ENCODE measurements around the gene CNPY1. TPM values are rescaled to one million over a fixed set of nuclear protein-coding genes. Genes with fewer than 3 reads are reported as not detected.
A peak's percentile ranks its signal among the peaks of the same experiment; 100 is the strongest.

Gene CNPY1
- total and polyA plus RNA-seq, 2 of the 8 experiments (the other 6 are each of a cell fraction or from before 2014, with no cell fraction given), result not detected

DNA sequence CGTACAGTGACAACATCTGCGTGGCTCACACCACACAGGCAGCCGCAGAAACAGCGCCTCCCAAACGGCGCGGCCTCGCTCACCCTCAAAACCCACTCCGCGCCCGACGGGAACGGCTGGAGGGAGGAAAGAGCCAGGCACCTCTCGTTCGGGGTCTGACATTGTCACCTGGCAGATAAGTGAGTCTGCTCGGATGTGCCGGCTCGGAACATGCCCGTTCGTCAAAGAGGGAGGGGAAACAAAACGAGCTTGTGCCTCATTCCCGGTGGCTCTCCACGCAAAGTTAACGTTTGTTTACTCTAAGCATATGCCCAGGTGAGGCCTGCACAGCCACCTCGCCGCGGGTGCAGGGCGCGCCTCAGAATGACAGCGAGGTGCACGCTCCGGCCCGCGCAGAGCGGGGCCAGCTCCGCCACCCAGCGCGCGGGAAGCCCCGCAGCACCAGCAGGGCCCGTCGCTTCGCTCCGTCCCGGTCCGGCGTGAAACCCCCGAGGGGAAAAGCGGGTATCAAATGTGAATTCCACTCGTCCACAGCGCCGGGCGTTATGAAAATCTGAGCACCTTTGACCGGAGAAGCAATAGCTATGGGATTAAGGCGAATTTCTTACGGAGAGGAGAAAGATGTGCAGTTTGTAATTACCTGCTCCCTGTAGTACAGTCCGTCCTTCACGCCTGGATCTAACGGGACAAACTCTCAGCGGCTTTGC is 13.1 kb downstream of the CNPY1 start (continued):
- TF ChIP-seq, protein P1, sequence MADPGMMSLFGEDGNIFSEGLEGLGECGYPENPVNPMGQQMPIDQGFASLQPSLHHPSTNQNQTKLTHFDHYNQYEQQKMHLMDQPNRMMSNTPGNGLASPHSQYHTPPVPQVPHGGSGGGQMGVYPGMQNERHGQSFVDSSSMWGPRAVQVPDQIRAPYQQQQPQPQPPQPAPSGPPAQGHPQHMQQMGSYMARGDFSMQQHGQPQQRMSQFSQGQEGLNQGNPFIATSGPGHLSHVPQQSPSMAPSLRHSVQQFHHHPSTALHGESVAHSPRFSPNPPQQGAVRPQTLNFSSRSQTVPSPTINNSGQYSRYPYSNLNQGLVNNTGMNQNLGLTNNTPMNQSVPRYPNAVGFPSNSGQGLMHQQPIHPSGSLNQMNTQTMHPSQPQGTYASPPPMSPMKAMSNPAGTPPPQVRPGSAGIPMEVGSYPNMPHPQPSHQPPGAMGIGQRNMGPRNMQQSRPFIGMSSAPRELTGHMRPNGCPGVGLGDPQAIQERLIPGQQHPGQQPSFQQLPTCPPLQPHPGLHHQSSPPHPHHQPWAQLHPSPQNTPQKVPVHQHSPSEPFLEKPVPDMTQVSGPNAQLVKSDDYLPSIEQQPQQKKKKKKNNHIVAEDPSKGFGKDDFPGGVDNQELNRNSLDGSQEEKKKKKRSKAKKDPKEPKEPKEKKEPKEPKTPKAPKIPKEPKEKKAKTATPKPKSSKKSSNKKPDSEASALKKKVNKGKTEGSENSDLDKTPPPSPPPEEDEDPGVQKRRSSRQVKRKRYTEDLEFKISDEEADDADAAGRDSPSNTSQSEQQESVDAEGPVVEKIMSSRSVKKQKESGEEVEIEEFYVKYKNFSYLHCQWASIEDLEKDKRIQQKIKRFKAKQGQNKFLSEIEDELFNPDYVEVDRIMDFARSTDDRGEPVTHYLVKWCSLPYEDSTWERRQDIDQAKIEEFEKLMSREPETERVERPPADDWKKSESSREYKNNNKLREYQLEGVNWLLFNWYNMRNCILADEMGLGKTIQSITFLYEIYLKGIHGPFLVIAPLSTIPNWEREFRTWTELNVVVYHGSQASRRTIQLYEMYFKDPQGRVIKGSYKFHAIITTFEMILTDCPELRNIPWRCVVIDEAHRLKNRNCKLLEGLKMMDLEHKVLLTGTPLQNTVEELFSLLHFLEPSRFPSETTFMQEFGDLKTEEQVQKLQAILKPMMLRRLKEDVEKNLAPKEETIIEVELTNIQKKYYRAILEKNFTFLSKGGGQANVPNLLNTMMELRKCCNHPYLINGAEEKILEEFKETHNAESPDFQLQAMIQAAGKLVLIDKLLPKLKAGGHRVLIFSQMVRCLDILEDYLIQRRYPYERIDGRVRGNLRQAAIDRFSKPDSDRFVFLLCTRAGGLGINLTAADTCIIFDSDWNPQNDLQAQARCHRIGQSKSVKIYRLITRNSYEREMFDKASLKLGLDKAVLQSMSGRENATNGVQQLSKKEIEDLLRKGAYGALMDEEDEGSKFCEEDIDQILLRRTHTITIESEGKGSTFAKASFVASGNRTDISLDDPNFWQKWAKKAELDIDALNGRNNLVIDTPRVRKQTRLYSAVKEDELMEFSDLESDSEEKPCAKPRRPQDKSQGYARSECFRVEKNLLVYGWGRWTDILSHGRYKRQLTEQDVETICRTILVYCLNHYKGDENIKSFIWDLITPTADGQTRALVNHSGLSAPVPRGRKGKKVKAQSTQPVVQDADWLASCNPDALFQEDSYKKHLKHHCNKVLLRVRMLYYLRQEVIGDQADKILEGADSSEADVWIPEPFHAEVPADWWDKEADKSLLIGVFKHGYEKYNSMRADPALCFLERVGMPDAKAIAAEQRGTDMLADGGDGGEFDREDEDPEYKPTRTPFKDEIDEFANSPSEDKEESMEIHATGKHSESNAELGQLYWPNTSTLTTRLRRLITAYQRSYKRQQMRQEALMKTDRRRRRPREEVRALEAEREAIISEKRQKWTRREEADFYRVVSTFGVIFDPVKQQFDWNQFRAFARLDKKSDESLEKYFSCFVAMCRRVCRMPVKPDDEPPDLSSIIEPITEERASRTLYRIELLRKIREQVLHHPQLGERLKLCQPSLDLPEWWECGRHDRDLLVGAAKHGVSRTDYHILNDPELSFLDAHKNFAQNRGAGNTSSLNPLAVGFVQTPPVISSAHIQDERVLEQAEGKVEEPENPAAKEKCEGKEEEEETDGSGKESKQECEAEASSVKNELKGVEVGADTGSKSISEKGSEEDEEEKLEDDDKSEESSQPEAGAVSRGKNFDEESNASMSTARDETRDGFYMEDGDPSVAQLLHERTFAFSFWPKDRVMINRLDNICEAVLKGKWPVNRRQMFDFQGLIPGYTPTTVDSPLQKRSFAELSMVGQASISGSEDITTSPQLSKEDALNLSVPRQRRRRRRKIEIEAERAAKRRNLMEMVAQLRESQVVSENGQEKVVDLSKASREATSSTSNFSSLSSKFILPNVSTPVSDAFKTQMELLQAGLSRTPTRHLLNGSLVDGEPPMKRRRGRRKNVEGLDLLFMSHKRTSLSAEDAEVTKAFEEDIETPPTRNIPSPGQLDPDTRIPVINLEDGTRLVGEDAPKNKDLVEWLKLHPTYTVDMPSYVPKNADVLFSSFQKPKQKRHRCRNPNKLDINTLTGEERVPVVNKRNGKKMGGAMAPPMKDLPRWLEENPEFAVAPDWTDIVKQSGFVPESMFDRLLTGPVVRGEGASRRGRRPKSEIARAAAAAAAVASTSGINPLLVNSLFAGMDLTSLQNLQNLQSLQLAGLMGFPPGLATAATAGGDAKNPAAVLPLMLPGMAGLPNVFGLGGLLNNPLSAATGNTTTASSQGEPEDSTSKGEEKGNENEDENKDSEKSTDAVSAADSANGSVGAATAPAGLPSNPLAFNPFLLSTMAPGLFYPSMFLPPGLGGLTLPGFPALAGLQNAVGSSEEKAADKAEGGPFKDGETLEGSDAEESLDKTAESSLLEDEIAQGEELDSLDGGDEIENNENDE (IDR thresholded peaks at IDR 0.05; ENCODE audit: insufficient replicate concordance, low read length), result no peak
- TF ChIP-seq BCL11A (IDR thresholded peaks at IDR 0.05; ENCODE audit: low read depth in 2 of 2, low read length in 2 of 2), result no peak
- no peak for TF ChIP-seq SP2 (IDR thresholded peaks at IDR 0.05; ENCODE audit: low read length)
- no peak for TF ChIP-seq NRF1 (IDR thresholded peaks at IDR 0.05; ENCODE audit: low read depth, low read length)
- TF ChIP-seq, protein P2, sequence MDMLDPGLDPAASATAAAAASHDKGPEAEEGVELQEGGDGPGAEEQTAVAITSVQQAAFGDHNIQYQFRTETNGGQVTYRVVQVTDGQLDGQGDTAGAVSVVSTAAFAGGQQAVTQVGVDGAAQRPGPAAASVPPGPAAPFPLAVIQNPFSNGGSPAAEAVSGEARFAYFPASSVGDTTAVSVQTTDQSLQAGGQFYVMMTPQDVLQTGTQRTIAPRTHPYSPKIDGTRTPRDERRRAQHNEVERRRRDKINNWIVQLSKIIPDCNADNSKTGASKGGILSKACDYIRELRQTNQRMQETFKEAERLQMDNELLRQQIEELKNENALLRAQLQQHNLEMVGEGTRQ (IDR thresholded peaks at IDR 0.05; ENCODE audit: low read length), result no peak
- peak; percentile 28 for TF ChIP-seq CTBP2 (IDR thresholded peaks at IDR 0.05; ENCODE audit: borderline replicate concordance, insufficient read depth, insufficient read length, low read length)
- peak; percentile 90 for TF ChIP-seq EZH2 (IDR thresholded peaks at IDR 0.05; ENCODE audit: low read depth, low read length, severe bottlenecking)
- TF ChIP-seq CEBPB (IDR thresholded peaks at IDR 0.05; ENCODE audit: low read depth, low read length), result no peak
- no peak for TF ChIP-seq YY1 (IDR thresholded peaks at IDR 0.05; ENCODE audit: low read depth, low read length)

All from H1 (cell line).